Measurements from ENCODE around the gene CNPY4.
A peak's percentile ranks its signal among the peaks of the same experiment; 100 is the strongest.
"Not testable (repeated sequence)": the region's sequence is repeated elsewhere in the genome, so short reads cannot be mapped to it uniquely, and the experiment has no call there.

The CNPY4 gene

DNA sequence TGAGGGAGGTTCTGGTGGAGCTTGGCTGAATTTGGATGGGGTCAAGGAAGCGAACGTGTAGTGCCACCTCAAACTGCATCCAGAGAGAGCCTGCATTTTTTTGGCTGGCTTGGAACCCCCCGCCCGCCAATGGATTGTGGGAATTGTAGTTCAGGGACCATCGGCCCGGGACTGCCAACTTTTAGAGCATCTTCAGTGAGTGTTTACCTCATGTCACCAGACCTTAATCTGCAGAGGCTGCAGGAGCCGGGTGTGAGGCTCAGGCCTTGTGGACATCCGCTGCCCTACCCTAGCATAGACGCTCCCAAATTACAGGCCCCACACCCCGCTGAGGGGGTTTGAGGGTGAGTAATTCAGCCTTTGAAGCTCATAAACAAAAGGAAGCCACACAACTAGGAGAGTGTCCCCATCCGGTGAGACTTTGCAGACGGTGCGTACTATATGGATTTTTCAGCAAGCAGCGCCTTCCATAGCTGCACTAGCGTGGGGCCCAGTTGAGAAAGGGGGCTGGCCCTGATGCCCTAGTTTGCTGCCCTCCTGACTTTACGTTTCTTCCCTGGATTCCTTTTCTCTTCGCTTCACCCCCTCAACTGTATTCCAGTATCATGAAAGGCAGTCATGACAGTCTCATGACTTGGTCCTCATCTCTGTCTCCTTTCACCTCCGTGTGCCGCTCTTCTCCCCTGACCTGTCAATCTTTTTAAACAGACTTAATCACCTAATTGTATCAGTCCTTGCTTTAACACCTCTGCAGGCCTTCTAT is 717 bp downstream of the CNPY4 start:
- peak; percentile 50 for DNase-seq (ENCODE audit: low read depth)

DNA sequence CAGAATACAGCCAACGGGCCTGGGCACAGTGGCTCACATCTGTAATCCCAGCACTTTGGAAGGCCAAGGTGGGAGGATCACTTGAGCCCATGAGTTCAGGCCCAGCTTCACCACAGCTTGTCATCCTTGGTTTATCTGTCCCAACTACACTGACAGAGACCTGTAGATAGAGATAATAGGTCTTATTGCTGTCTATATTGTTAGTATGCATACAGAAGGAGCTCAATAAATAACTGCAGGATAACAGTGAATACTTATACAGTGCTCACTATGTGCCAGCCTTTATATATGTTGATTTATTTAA is 1.3 kb downstream of the CNPY4 start:
- DNase-seq (ENCODE audit: low read depth): no peak

DNA sequence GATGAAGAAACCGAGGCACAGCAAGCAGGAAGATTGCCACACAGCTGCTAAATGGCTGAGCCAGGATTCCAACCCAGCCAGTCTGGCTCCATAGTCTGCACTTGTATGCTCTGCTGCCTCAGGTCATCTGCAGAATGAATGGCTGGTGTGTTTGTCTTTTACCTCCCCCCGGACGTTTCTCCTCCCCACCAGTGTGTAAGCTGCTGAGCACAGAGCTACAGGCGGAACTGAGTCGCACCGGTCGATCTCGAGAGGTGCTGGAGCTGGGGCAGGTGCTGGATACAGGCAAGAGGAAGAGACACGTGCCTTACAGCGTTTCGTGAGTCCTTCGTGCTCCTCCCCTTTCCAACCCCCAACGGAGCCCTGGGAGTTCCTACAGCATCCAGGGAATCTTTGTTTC is 2.6 kb downstream of the CNPY4 start:
- no peak for DNase-seq (ENCODE audit: low read depth)

DNA sequence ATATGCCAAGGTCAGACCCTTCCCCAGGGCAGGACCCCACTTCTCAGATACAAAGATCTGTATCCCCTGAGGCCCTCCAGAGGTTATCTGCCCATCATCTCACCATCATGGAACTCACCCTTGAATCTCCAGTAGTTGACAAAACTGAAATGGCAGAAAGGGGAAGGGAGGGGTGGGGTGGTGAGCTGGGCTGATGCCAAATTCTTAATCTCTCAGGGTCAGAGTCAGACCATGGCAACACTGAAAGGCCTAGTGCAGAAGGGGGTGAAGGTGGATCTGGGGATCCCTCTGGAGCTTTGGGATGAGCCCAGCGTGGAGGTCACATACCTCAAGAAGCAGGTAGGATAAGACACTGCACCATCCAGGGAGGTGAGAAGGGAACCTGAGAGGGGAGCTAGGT is 3.1 kb downstream of the CNPY4 start:
- no peak for DNase-seq (ENCODE audit: low read depth)

DNA sequence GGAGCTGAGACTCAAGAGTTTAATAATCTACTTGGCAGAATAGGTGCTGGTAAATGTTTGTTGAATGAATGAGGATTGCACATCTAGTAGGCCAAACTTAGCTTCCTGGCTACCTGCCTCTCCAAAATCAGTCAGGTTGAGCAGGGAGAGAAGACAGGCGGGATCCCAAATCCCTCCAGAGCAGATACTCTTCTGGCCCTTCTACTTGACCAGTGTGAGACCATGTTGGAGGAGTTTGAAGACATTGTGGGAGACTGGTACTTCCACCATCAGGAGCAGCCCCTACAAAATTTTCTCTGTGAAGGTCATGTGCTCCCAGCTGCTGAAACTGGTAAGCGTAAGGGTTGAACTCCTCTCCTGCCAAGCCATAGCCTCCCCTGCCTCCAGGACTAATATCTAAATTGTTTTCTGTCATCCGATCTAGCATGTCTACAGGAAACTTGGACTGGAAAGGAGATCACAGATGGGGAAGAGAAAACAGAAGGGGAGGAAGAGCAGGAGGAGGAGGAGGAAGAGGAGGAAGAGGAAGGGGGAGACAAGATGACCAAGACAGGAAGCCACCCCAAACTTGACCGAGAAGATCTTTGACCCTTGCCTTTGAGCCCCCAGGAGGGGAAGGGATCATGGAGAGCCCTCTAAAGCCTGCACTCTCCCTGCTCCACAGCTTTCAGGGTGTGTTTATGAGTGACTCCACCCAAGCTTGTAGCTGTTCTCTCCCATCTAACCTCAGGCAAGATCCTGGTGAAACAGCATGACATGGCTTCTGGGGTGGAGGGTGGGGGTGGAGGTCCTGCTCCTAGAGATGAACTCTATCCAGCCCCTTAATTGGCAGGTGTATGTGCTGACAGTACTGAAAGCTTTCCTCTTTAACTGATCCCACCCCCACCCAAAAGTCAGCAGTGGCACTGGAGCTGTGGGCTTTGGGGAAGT is 5.1 kb downstream of the CNPY4 start:
- no peak for DNase-seq (ENCODE audit: low read depth)

DNA sequence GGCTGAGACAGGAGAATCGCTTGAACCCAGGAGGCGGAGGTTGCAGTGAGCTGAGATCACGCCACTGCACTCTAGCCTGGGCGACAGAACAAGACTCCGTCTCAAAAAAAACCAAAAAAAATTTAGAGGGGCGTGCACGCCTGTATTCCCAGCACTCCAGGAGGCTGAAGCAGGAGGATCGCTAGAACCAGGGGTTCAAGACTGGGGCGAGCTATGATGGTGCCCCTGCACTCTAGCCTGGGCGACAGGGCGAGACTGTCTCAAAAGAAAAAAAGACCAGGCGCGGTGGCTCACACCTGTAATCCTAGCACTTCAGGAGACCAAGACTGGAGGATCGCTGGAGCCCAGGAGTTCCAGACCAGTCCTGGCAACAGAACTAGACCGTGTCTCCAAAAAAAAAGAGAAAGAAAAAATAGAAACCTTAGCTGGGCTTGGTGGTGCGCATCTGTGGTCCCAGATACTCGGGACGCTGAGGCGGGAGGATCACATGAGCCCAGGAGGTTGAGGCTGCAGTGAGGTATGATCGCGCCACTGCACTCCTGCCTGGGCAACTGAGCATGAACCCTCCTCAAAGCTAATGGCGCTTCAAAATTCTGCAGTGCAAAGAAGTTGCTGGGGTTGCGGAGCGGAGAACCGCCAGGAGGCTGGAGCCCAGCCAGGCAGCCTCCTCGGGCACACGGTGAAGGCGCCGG is 7.0 kb downstream of the CNPY4 start:
- DNase-seq (ENCODE audit: low read depth): no peak

DNA sequence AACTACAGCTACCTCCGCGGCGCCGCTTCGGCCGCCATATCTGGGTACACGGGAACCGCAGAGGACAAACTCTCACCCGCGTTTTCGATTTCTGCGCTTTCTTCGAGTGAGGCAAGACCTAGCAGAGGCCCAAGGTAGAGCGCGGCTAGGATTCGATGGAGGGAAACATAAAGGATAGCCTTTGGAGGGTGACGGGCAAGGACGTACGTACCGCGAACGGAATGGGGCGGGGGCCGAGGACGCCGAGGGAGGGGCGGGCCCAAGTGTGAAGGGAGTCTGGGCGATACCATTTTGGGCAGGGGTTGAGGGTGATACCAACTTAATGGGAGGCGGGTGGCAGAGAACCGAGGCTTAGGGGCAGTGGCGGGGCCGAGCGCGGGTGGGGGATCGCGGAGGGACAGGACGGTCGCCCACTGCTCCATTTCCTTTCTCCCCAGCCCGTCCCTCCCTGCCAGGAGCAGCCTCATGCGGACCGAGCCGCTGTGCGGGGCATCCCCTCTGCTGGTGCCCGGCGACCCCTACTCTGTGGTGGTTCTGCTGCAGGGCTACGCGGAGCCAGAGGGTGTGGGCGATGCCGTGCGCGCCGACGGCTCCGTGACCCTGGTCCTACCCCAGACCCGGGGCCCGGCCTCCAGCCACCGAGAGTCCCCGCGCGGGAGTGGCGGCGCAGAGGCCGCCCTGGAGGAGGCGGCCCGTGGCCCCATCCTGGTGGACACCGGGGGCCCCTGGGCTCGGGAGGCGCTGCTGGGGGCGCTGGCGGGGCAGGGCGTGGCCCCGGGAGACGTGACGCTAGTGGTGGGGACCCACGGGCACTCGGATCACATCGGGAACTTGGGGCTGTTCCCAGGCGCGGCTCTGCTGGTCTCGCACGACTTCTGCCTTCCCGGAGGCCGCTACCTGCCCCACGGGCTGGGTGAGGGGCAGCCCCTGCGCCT is 7.8 kb downstream of the CNPY4 start, which contains the start of gene MBLAC1:
Gene MBLAC1, plus strand, starts transcription at position 37 of the 935 bp plus-strand sequence. Its CDS starts 429 bp downstream, at position 466.
- DNase-seq (ENCODE audit: low read depth): peak; percentile 84

DNA sequence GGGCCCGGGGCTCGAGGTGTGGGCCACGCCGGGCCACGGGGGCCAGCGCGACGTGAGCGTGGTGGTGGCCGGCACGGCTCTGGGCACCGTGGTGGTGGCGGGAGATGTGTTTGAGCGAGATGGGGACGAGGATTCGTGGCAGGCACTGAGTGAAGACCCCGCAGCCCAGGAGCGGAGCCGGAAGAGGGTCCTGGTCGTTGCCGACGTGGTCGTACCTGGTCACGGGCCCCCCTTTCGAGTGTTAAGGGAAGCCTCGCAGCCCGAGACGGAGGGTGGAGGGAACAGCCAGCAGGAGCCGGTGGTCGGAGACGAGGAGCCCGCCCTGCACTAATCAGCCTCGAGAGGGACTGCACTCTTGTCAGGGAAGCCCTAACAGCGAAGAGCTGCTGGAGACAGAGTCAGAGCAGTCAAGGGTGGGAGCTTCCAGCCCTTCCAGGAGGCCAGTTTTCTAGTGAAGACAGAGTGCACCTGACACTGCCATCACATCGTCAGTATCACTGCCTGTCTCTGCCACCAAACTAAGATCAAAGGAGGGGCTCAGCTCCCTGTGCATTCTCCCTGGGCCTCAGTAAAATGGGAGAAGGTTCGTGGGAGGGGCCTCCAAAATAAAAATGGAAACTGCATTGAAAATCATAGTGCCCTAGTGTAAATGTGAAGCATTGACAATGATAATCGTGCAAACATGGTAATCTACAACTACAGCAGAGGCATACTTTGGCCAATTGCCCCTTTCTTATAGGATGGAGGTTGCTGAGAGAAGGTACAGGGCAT is 8.6 kb downstream of the CNPY4 start:
- no peak for DNase-seq (ENCODE audit: low read depth)

DNA sequence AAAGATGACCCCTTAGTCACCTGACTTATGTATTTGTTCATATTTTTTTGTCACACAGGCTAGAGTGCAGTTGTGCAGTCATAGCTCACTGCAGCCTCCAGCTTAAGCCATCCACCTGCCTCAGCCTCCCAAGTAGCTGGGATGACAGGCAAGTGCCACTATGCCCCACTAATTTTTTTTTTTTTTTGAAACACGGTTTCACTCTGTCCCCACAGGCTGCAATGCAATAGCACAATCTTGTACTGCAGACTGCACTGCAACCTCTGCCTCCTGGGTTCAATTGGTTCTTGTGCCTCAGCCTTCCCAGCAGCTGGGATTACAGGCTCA is 9.2 kb downstream of the CNPY4 start:
- DNase-seq (ENCODE audit: low read depth): no peak

DNA sequence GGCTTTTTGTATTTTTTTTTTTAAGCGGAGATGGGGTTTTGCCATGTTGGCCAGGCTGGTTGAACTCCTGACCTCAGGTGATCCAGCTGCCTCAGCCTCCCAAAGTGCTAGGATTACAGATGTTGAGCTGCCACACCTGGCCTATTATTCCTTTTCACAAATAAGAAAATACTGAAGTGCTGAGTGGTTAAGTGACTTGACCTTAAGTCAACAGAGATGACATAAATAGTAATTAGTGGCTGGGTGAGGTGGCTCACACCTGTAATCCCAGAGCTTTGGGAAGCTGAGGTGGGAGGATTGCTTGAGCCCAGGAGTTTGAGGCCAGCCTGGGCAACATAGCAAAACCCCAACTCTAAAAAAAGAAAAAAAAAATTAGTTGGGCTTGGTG is 10.8 kb downstream of the CNPY4 start:
- DNase-seq (ENCODE audit: low read depth): not testable (repeated sequence)

DNA sequence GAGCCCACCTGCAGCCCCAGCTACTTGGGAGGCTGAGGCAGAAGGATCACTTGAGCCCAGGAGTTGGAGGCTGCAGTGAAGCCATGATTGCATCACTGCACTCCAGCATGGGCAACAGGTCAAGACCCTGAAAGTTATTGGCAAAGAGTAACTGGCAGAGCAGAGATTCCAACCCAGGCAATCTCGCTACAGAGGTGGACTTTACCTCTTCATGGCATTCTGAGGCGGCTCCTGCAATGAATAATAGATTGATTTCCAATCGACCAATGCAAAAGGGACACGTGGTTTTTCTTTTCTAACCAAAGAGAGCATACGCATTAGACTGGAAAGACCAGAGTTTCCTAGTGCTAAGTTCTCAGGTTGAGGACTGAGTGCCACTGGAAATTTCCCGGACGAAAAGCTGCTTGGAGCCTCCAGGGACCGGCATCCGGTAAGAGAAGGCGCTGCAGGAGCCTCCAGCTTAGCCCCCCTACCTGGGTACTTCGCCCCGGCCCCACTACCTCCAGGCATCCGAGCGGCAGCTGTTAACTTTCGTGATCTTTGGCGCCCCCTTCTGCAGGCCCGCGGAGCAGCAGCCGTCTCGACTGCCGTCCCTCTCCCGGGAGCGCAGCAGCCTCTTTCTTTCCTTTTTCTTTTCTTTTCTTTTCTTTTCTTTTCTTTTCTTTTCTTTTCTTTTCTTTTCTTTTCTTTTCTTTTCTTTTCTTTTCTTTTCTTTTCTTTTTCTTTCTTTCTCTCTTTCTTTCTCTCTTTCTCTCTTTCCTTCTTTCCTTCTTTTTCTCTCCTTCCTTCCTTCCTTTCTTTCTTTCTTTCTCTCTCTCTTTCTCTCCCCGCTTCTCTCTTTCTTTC is 11.4 kb downstream of the CNPY4 start:
- DNase-seq (ENCODE audit: low read depth): no peak

DNA sequence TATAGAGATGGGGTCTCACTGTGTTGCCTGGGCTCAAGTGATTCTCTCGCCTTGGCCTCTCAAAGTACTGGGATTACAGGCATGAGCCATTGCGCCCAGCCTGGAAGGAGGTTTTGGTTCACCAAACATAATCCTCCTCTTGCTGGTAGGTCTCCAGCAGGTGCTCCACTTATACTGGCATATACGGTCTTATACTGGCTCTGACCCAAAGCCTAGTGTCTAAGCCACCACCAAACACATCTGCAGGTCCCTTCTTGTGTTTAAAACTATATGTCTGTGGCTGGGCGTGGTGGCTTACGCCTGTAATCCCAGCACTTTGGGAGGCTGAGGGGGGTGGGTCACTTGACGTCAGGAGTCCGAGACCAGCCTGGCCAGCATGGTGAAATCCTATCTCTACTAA is 12.7 kb downstream of the CNPY4 start:
- DNase-seq (ENCODE audit: low read depth): no peak

DNA sequence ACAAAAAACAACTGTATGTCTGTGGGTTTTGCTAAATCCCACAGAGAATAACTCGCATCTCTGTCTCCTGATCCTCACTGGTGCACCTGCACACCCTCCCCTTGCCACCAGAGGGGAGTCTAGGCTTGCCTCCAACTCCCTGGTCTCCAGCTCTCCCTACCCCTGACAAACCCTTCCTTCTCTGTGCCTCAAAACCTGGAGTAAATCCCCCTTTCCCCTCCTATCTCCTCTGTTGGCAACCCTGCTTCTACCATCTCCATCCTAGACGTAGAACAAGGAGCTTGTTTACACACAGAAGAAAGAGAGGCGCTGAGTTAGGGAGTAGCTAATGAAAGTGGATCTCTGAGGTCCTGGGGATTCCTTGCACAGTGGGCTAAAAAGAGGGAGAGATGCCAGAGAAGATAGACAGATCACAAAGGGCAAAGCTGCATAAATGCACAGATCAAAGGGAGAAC is 13.3 kb downstream of the CNPY4 start:
- no peak for DNase-seq (ENCODE audit: low read depth)

DNA sequence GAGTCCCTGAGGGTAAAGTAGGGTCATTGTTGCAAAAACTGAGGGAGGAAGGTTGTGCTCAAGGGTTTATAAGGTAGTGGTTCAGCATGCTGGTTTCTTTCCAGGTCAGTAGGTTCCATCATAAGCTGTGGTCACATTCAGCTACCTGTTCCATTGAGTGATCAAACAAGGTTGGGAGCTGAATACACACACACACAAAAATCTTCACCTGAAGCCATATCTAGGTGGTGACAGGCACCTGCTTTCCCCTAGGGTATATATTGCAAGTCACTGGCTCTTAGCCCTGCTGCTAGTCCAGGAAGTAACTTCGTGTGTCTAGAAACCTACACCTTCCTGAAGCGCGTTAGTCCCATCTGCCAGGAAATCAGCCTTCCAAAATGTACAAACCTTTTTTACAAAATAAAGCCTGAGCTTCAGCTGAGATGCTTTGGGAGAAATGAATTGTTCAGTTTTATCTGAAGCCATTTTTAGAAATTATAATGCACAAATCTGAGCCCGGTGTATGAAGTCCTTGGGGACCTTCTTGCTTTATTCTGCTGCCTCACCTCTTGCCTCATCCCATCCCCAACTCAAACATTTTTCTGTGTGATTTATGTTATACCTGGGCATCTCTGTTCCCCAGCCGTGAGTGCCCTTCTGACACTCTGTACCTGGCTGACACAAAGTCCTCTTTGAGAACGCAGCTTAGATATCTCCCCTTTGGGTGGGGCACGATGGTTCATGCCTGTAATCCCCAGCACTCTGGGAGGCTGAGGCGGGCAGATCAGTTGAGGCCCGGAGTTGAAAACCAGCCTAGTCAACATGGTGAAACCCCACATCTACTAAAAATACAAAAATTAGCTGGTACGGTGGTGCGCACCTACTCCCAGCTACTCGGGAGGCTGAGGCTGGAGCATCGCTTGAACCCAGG is 18.7 kb downstream of the CNPY4 start:
- no peak for DNase-seq (ENCODE audit: low read depth)

DNA sequence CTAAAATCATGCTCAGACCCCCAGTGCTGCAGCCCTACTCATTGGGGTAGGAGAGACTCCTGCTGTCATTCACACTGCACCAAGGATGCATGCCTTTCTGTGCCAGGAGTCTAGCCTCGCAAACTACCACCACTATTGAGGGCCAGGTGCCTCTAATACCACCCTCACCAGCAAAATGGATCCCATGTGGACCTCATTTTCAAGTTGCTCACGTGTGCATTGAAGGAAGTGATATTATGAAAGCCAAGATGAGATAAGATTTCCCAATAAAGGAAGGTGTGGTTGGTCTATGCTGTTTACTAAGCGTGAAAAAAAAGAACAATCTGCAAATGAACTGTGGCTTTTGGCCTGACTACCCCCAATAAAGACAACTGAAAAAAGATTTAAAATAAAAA is 22.1 kb downstream of the CNPY4 start:
- DNase-seq (ENCODE audit: low read depth): no peak

DNA sequence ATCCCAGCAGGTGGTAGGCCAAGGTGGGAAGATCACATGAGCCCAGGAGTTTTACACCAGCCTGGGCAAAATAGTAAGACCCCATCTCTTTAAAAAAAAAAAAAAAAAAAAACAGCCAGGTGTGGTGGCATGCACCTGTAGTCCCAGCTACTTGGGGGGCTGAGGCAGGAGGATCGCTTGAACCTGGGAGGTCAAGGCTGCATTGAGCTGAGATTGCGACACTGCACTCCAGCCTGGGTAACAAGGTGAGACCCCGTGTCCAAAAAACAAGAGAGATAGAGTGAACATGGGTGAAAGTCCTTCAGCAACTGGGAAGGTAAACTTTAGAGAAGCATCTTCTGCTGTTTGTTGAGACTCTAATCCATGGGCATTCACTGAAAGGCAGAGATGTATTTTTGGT is 23.0 kb downstream of the CNPY4 start:
- no peak for DNase-seq (ENCODE audit: low read depth)

DNA sequence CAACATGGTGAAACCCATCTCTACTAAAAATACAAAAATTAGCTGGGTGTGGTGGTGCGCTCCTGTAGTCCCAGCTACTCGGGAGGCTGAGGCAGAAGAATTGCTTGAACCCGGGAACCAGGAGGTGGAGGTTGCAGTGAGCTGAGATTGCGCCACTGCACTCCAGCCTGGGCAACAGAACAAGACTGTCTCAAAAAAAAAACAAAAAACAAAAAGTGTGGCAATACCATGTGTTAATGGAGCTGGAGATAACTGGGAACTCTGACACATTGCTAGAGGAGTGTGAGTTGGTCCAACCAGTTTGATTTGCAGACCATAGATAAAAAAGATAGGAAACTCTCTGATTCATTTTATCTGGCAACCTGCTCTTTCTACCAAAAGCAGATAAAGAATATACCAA is 26.9 kb downstream of the CNPY4 start:
- DNase-seq (ENCODE audit: low read depth): not testable (repeated sequence)

DNA sequence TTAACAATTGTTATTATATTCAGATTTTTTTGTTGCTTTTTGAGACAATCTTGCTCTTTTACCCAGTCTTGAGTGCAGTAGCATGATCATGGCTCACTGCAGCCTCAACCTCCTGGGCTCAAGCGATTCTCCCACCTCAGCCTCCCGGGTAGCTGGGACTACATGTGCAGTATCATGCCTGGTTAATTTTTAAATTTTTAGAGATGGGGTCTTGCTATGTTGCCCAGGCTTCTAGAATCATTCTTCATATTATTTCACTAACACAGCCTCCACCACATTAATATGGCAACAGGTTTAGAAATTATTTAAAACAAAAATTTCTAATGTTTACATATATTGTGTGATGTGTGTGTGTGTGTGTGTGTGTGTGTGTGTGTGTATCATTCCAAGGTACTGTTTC is 27.8 kb downstream of the CNPY4 start:
- DNase-seq (ENCODE audit: low read depth): no peak

DNA sequence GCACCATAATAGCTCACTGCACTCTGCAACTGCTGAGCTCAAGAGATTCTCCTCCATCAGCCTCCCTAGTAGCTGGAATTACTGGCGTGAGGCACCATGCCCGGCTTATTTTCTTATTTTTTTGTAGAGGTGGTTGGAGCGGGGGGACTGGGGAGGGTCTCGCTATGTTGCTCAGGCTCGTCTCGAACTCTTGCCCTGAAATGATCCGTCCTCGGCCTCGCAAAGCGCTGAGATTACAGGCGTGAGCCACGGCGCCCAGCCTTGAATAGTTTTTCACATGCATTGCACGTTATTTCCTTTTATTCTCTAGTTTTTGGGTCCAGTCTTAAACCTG is 28.8 kb downstream of the CNPY4 start:
- no peak for DNase-seq (ENCODE audit: low read depth)
